ENCODE results near the gene BCL6.

DNA sequence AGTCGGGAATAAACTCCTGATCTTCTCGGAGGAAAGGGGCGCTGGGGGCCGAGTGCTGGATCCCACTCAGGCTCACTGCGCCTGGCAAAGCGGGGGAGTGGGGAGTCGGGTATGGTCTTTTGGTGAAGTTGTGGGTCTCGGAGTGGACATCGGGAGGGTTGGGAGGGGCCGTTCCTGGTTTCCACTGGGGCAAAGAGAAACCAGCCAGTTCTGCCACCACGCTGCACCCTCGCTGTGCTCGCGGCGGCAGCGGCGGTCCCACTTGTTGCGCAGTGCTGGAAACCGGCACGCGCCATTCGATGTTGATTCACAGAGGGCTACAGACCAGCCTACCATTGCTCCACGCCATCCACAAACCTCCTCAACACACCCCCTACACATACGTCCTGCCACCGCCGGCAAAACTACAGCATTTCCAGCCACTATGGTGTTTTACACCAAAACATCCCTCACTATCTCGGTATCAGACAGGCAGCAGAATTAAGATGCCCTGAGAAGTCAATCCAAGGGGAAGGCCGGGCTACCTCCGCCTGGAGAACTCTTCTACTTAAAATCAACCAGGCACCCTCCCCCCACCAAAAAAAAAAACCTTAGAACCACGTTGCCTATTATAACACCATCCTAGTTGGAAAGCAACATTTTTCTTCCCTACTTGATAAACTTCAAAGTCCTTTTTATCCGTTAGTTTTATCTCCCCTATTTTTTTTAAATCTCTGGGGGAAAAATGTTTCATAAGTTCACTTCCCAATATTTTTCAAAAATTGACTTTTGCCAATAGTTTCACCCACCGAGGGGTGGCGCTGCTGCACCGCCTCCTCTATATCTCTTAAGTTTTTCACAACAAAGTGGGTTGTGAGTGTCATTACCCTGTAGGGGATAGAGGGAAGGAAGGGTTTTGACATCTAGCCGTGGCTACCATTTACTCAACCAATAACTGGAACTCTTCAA, 3.6 kb downstream of the BCL6 start:
- TF ChIP-seq CTCF (IDR thresholded peaks at IDR 0.05) (peak in 2 of 3 donors; percentile 20 to 74), POLR2A (IDR thresholded peaks at IDR 0.05) (no peak)

All from lower leg skin (tissue), 3 donors.